Stomach (tissue), 9 donors: Measurements from ENCODE around the gene AADACL4. TPM values are rescaled to one million over a fixed set of nuclear protein-coding genes. Genes with fewer than 3 reads are reported as not detected.

ENCODE experiments used
- DNase-seq, 2 donors: peaks; one replicate each; pipeline versions ENCODE4 v3.0.0 to v3.0.0-alpha.2; 2013 to 2019
- H3K27ac ChIP-seq, 5 donors: fragments of 200-600 bp in 4 of 5; sonication (generic) in 4 of 5; one replicate each; pipeline ENCODE4 v1.5.1; 2013 to 2019; ENCODE audit warnings: mild to moderate bottlenecking in 1 of 5, moderate library complexity in 1 of 5
- H3K27me3 ChIP-seq, 3 donors: fragments of 200-600 bp; sonication (generic); one replicate each; pipeline ENCODE4 v1.5.1; 2017 to 2019; ENCODE audit warnings: mixed run types in 1 of 3
- H3K36me3 ChIP-seq, 4 donors: fragments of 200-600 bp; sonication (generic); 1 replicate in 3 of 4; 2 replicates in 1 of 4; pipeline ENCODE4 v1.5.1; 2016 to 2019
- H3K4me1 ChIP-seq, 4 donors: fragments of 200-600 bp; sonication (generic); one replicate each; pipeline ENCODE4 v1.5.1; 2016 to 2019
- H3K4me3 ChIP-seq, 4 donors: fragments of 200-600 bp; sonication (generic) in 3 of 4; one replicate each; pipeline ENCODE4 v1.5.1; 2016 to 2019; ENCODE audit warnings: mild to moderate bottlenecking in 1 of 4
- H3K9me3 ChIP-seq, 4 donors: fragments of 200-600 bp; sonication (generic); one replicate each; pipeline ENCODE4 v1.5.1; 2016 to 2019
- CTCF ChIP-seq, 7 experiments: fragments of 450-650 bp in 4 of 7; fragments of 200-600 bp in 3 of 7; sonication (generic) in 3 of 7; IDR thresholded peaks; one replicate each; pipeline ENCODE4 v1.5.1; 2016 to 2019; ENCODE audit warnings: antibody characterized with exemption in 7 of 7, control low read depth in 2 of 7, mild to moderate bottlenecking in 1 of 7
- EP300 ChIP-seq: sonication (generic); formaldehyde crosslinking; IDR thresholded peaks from one replicate; pipeline ENCODE4 v1.6.1; 2017; ENCODE audit warnings: antibody characterized with exemption
- POLR2A ChIP-seq, 4 donors: fragments of 450-650 bp; IDR thresholded peaks; one replicate each; pipeline ENCODE4 v1.6.1; 2016; ENCODE audit warnings: antibody characterized with exemption in 4 of 4, control low read depth in 2 of 4, mild to moderate bottlenecking in 1 of 4, moderate library complexity in 1 of 4
- POLR2AphosphoS5 ChIP-seq, 3 donors: sonication (generic); formaldehyde crosslinking; IDR thresholded peaks; one replicate each; pipeline ENCODE4 v1.6.1; 2016; ENCODE audit warnings: antibody characterized with exemption in 3 of 3
- WGBS, 5 donors: extraction: QIAGEN DNeasy Blood & Tissue Kit in 3 of 5; methylation state at CpG; one replicate each; pipeline versions ENCODE4 v1.1.5 to v1.1.7; 2013 to 2018; 5-methylcytosine and 5-hydroxymethylcytosine counted together
- intact Hi-C: fragments of 100-400 bp; cut with DNase I; formaldehyde crosslinking; loops from one replicate; pipeline ENCODE4 v1.15.1; 2023; ENCODE audit warnings: low total_unique reads
- polyA plus RNA-seq, 3 donors: library from polyadenylated mRNA; stranded (reverse); fragments of 200-250 nt; gene quantifications; one replicate each; pipeline ENCODE4 v1.2.3, GENCODE V29; 2013
- total RNA-seq, 5 donors: library from RNA; depleted of rRNA; stranded (reverse); fragments of >200 nt; gene quantifications; one replicate each; pipeline versions ENCODE4 v1.1.0 to v1.2.3, GENCODE V29; 2014 to 2016
- donor health status: healthy with polysubstance abuse.
- donor health status: Bipolar disorder and iron deficiency.
- donor health status: healthy.

AADACL4 gene
- total and polyA plus RNA-seq, 8 donors: not detected

GRCh38 chr1:12631571-12631970 lies 12.3 kb upstream of the AADACL4 start:
- Histone ChIP-seq H3K27ac (no peak overlapping the region), H3K36me3 (no peaks in the 10 kb centered on the region)
- TF ChIP-seq CTCF (IDR thresholded peaks at IDR 0.05): no peak

GRCh38 chr1:12634156-12634555 lies 9.7 kb upstream of the AADACL4 start:
- H3K36me3 ChIP-seq: no peaks in the 10 kb centered on the region
- H3K4me1 ChIP-seq: peaks cover 0 to 8% (median 0%) of the 10 kb centered on the region in 4 donors
- no peak overlapping the region for H3K4me3 ChIP-seq
- 57 to 84% (median 77%) methylated on average over 8 of the region's 8 CpGs for WGBS, 5 donors
- DNase-seq: no peak
- peaks cover 0 to 7% (median 1%) of the 10 kb centered on the region in 4 donors for H3K9me3 ChIP-seq
- H3K27ac ChIP-seq: no peak overlapping the region
- TF ChIP-seq CTCF (IDR thresholded peaks at IDR 0.05) (no peak), EP300 (no peak), POLR2A (IDR thresholded peaks at IDR 0.05) (no peak), POLR2AphosphoS5 (IDR thresholded peaks at IDR 0.05) (no peak)
- intact Hi-C loops: no loop called here
- no peaks in the 10 kb centered on the region for H3K27me3 ChIP-seq

More at GRCh38 chr1:12631571-12631970, 12.3 kb upstream of the AADACL4 start:
- Histone ChIP-seq H3K27me3 (no peaks in the 10 kb centered on the region), H3K4me1 (peaks cover 0 to 6% (median 0%) of the 10 kb centered on the region in 4 donors), H3K9me3 (no peaks in the 10 kb centered on the region), H3K4me3 (no peak overlapping the region)
- 91 to 93% (median 93%) methylated on average over 8 of the region's 8 CpGs for WGBS, 5 donors
- DNase-seq: no peak
- intact Hi-C loops: no loop called here

GRCh38 chr1:12634696-12635202 lies 9.1 kb upstream of the AADACL4 start:
- Histone ChIP-seq H3K4me3 (no peak overlapping the region), H3K27me3 (no peaks in the 10 kb centered on the region), H3K27ac (peak overlapping the region in 1 of 5 donors; percentile 14), H3K4me1 (peaks cover 0 to 7% (median 0%) of the 10 kb centered on the region in 4 donors), H3K36me3 (no peaks in the 10 kb centered on the region), H3K9me3 (peaks cover 0 to 13% (median 4%) of the 10 kb centered on the region in 4 donors)
- intact Hi-C loops: no loop called here
- DNase-seq: no peak
- no peak for TF ChIP-seq POLR2A (IDR thresholded peaks at IDR 0.05)
- no peak for TF ChIP-seq EP300
- TF ChIP-seq CTCF (IDR thresholded peaks at IDR 0.05): no peak
- WGBS, 5 donors: 84 to 89% (median 88%) methylated on average over 18 of the region's 18 CpGs

- Histone ChIP-seq H3K27me3 (no peaks in the 10 kb centered on the region), H3K9me3 (peaks cover 5 to 29% (median 16%) of the 10 kb centered on the region in 4 donors), H3K36me3 (no peaks in the 10 kb centered on the region), H3K4me1 (peaks cover 0 to 4% (median 0%) of the 10 kb centered on the region in 4 donors), H3K27ac (peak overlapping the region in 1 of 5 donors; percentile 32), H3K4me3 (no peak overlapping the region)
- no peak for DNase-seq
- WGBS, 5 donors: 73 to 91% (median 84%) methylated on average over 15 of the region's 15 CpGs
- no peak for TF ChIP-seq CTCF (IDR thresholded peaks at IDR 0.05)
- peak in 1 of 3 donors; percentile 14 for TF ChIP-seq POLR2AphosphoS5 (IDR thresholded peaks at IDR 0.05)
- TF ChIP-seq EP300: no peak
- intact Hi-C loops: no loop called here
These were observed 7.6 kb upstream of the AADACL4 start for GRCh38 chr1:12636098-12636950.
